ENCODE results near the gene KPNA5.
"Not testable (repeated sequence)": the region's sequence is repeated elsewhere in the genome, so short reads cannot be mapped to it uniquely, and the experiment has no call there.

Gene KPNA5

DNA sequence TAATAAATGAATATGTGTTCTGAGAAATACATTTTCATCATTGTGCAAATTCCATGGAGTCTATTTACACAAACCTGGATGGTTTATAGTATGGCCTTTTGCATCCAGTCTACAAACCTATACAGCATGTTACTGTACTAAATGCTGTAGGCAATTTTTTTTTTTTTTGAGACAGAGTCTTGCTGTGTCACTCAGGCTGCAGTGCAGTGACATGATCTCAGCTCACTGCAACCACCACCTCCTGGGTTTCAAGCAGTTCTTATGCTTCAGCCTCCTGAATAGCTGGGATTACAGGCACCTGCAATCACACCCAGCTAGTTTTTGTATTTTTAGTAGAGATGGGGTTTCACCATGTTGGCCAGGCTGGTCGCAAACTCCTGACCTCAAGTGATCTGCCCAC, 22.9 kb downstream of the KPNA5 start:
- DNase-seq (ENCODE audit: low read depth), result not testable (repeated sequence)

GRCh38 chr6:116705917-116706316, 24.9 kb downstream of the KPNA5 start:
- no peak for DNase-seq (ENCODE audit: low read depth)

DNA sequence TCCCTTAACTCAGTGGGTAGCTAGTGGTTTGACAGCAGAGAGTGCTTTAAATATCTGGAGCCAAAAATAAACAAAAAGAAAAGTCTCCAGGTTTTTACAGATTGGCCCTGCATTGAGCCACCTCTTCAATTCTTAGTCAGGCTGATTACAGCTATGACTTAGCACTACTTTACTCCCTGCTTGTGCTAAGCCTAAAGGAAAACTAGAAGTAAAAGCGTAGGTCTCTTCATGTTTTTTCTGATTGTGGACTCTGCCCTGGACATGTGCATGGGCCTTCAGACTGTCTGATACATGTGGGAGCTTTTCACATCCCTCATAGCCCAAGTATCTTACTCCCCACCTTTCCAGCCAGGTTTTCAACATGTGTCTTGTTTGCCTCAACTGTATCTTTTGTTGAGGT, 33.3 kb downstream of the KPNA5 start:
- no peak for DNase-seq (ENCODE audit: low read depth)

DNA sequence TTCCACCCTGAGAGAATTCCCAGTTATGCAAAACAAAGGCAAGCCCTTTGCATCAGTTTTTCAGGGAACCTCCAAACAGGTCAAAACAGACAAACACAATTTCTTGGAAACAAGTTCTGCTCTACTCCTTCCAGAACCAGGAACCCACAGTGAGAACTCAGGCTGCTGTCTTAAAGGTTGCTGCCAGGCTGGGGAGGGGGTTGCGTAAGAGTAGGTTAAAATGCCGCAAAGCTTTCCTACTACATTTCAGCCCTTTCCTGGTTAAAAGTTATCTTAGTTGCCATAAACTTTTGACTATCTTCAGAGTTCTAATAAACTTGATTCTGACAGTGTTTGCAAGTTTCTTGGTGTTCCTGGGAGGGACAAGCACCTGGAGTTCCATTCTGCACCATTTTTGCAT, 33.8 kb downstream of the KPNA5 start:
- no peak for DNase-seq (ENCODE audit: low read depth)

DNA sequence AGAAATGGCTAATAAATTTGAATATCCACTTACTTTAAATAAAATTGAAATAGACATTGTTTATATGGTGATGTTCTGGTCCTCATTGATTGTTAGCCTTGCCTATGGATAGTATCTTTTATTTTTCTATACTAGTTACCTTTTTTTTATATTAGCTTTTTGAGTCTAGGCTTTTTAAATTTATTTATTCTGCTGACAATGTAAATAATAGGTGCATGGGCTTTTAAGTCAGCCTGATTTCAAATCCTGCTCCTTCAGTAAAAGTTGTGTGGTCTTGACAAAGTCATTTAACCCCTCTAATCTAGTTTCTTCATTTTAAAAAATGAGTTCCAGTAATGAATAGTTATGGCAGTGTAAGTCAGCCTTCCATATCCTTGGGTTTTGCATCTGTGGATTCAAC, 45.9 kb downstream of the KPNA5 start:
- no peak for DNase-seq (ENCODE audit: low read depth)

DNA sequence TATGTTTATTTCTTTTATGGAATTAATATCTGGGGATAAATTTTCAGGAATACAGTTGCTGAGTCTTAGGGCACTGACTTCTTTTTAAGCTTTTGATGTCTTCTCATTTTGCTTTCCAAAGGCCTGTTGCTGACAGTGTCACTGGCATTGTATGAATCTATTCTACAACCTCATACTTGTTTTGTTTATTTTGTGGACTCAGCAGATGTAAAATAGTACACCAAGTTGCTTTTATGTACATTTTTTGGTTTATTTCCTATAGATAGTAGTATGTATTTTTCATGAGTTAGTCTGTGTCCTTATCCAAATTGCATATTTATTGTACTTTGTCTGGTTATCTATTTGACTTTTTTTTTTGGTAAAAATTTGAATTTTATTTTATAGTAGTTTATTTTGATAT, 49.5 kb downstream of the KPNA5 start:
- no peak for DNase-seq (ENCODE audit: low read depth)

DNA sequence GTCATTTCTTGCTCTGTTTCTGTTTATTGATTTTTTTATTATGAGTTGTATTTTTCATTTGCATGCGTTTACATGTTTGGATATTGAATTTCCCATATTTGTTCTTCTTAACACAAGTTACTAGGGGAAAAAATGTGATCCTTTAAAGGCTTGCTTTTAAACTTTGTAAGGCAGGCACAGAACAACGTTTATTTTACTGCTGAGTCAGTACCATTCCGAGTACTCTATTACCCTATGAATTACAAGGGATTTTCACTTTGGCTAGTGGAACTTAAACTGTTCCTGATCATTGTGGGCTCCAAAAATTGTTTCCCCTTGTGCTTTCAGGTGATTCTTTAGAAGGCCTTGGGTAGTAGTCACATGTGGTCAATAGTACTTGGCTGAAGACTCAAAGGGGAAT, 56.0 kb downstream of the KPNA5 start:
- DNase-seq (ENCODE audit: low read depth), result no peak

- not testable (repeated sequence) for DNase-seq (ENCODE audit: low read depth)
Measured at GRCh38 chr6:116740486-116740885, 59.5 kb downstream of the KPNA5 start.

GRCh38 chr6:116741571-116741970, 60.6 kb downstream of the KPNA5 start:
- no peak for DNase-seq (ENCODE audit: low read depth)

- no peak for DNase-seq (ENCODE audit: low read depth)
Measured at GRCh38 chr6:116745176-116745575, 64.2 kb downstream of the KPNA5 start.

DNA sequence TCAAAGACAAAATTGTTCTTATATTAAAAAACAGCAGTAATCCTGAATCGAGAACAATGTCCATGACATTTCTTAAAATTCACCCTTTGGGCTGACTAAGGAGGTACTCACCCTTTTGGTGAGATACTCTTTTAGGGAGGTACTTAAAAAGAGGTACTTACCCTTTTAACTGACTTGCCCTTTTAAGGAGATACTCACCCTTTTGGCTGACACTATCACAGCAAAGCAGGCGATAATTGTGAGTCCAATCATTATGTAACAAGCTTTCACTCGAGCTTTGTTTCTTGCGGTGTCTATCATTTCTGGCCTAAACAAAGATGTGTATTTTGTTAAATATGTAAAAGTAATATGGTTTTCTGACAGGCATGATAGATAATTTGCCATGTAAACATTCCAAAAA, 80.8 kb downstream of the KPNA5 start:
- no peak for DNase-seq (ENCODE audit: low read depth)

DNA sequence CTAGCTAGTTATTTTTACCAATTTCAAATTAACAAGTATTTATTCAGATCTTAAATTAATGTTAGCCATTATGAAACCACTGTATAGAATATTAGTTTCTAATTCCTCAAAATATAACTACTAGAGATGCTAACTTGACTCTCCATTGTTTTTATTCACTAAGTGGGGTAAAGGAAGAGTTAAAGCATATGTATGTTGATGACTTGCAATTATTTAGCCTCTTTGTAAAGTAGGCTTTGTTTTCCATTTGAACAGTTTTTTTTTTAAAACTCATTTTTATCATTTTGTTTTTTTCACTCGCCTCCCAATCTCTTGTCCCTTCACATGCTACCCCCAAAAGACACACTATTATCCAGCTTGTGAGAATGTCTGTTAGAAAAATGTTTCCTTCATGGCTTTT, 81.2 kb downstream of the KPNA5 start:
- no peak for DNase-seq (ENCODE audit: low read depth)

GRCh38 chr6:116763048-116763447, 82.0 kb downstream of the KPNA5 start:
- DNase-seq (ENCODE audit: low read depth), result no peak

GRCh38 chr6:116763906-116764628, 83.1 kb downstream of the KPNA5 start:
- no peak for DNase-seq (ENCODE audit: low read depth)

GRCh38 chr6:116764629-116764960, 83.6 kb downstream of the KPNA5 start:
- DNase-seq (ENCODE audit: low read depth), result no peak

DNA sequence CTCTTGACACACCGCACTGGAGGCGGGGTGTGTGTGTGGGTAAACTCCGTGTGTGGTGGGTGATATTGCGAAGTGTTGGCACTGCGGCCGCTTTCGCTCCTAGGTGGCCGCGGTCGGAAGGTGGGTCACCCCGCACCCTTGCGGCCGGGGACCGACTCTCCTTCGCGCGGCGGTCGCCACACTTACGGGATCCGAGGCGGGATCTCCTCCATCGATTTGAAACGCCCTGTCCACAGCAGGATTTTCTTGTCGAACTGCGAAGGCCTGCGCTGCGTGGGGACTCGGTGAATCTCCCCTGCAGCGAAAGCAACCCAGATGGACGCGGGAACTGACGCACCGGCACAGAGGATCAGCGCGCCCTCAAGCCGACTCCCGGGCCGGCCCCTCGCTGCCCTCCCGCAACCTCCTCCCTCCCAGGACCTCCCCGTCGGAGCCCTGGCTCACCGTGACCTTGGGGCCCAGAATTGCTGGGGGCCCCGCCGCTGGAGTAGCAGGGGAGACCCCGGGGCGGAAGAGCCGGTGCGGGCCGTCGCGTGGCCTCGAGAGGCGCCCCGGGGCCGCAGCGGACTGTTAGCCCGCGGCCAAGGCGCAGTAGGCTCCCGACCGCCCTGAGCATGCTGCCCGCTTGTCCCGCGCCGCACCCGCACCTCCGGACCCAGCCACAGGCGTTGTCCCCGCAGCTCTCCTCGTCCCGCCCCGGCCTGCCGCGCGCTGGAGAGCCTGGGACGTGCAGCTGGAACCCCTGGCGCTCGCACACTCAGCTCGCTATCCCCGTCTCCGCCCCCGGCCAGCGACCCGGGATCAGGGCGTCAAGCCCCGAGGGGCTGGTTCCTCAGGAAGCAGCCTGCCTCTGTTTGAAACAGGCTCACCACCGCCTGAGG, 84.2 kb downstream of the KPNA5 start, which contains the start of gene FAM162B:
Gene FAM162B (minus strand): TSS at position 759 of the 881 bp plus-strand sequence. CDS start 143 bp downstream, at position 616.
- DNase-seq (ENCODE audit: low read depth), result no peak

- no peak for DNase-seq (ENCODE audit: low read depth)
Measured at GRCh38 chr6:116766506-116767176, 85.6 kb downstream of the KPNA5 start.

DNA sequence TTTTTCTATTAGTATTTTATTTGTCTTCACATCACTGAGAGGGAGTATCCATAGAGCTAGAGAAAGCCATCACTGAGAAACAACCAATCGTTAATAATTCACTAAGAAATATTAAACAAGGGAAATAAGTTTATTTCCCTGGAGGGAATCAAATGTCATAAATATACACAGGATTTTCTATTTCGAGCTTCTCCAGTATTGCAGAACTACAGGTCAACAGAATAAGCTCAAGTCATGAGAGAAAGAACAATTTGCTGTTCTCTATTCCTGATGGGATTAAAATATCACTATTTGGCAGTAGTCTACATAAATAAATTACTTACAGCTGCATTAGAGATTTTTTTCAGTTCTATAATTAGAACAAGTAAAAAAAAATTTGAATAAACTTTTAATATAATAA, 86.7 kb downstream of the KPNA5 start:
- no peak for DNase-seq (ENCODE audit: low read depth)

DNA sequence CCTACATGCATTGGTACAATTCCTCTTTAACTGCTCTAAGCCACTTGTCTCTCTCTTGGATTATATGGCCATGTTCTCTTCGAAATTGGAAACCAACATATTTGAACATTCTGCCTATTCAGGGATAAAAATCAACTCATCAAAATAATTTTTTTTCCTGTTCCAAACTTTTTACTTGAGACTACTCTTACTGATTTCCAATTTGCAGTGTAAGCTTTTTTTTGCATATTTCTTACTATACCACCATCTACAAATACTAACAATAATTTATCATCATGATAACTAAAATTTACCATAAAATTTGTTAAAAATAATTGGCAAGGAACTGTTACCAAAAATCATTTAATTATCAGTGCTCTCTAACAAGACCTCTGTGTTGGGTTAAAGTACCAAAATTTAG, 91.4 kb downstream of the KPNA5 start:
- DNase-seq (ENCODE audit: low read depth), result no peak

DNA sequence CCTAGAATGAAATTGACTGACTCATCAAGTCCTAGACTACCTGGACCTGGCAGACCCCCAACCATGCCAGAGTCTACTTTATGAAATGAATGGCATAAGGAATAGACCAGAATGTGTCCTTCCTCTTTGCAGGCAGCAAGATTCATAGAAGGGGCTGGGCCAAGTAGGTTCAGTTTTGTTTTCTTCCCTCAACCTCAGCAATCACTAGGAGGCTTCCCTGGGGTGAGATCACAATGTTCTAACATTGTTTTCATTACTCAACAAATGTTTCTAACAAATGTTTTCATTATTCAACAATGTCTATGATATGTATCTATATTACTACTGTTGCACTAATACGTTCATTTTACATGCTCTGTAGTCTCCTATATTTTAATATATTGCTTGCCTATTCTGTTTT, 92.9 kb downstream of the KPNA5 start:
- no peak for DNase-seq (ENCODE audit: low read depth)

GRCh38 chr6:116779573-116780164, 98.7 kb downstream of the KPNA5 start:
- DNase-seq (ENCODE audit: low read depth), result peak; percentile 12

DNA sequence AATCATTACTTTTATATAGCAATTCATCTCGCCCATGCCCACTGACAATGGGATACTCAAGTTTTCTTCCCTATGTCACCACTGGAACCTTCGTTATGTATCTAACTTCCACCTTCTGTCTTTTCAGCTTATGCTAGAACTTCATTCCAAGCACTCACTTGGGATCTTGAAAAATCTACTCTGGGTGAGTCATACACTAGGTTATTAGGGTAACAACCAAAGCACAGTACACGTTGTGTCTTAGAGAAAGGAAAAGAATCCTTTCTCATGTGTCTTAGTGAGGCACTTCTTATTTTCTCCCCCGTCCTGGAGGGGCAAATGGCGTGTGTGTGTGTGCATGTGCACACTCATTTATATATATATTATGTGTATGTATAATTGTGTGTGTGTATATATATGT, 102.8 kb downstream of the KPNA5 start:
- no peak for DNase-seq (ENCODE audit: low read depth)

Data from fibroblast of the conjunctiva (primary cell).